ENCODE measurements around the gene PEX26.

- TF ChIP-seq, protein P1, sequence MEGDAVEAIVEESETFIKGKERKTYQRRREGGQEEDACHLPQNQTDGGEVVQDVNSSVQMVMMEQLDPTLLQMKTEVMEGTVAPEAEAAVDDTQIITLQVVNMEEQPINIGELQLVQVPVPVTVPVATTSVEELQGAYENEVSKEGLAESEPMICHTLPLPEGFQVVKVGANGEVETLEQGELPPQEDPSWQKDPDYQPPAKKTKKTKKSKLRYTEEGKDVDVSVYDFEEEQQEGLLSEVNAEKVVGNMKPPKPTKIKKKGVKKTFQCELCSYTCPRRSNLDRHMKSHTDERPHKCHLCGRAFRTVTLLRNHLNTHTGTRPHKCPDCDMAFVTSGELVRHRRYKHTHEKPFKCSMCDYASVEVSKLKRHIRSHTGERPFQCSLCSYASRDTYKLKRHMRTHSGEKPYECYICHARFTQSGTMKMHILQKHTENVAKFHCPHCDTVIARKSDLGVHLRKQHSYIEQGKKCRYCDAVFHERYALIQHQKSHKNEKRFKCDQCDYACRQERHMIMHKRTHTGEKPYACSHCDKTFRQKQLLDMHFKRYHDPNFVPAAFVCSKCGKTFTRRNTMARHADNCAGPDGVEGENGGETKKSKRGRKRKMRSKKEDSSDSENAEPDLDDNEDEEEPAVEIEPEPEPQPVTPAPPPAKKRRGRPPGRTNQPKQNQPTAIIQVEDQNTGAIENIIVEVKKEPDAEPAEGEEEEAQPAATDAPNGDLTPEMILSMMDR (conservative IDR thresholded peaks at IDR 0.05; ENCODE audit: low read length), result no peak
- no peak for TF ChIP-seq EZH2phosphoT487 (IDR thresholded peaks at IDR 0.05; ENCODE audit: borderline replicate concordance)
These were observed 32.0 kb upstream of the PEX26 start for GRCh38 chr22:18045794-18046193.
